HG03521 (cell line): ENCODE results near the gene TMEM190.
"Not testable (repeated sequence)": the region's sequence is repeated elsewhere in the genome, so short reads cannot be mapped to it uniquely, and the experiment has no call there.

Source experiments
- ATAC-seq: cut with Tn5 transposase; IDR thresholded peaks from one replicate; pipeline ENCODE4 v1.9.1; 2021; ENCODE audit warnings: mild to moderate bottlenecking, moderate library complexity; ENCODE audit not compliant: unreplicated experiment

Gene TMEM190

GRCh38 chr19:55418185-55418584 is 41.6 kb downstream of the TMEM190 start:
- no peak for ATAC-seq

GRCh38 chr19:55419103-55419502 is 42.5 kb downstream of the TMEM190 start:
- ATAC-seq: no peak

GRCh38 chr19:55419624-55420236 is 43.1 kb downstream of the TMEM190 start:
- no peak for ATAC-seq

GRCh38 chr19:55421281-55421680 is 44.7 kb downstream of the TMEM190 start:
- ATAC-seq: not testable (repeated sequence)

- no peak for ATAC-seq
Measured at GRCh38 chr19:55423225-55424005, 46.8 kb downstream of the TMEM190 start.

GRCh38 chr19:55424518-55424917 is 47.9 kb downstream of the TMEM190 start:
- ATAC-seq: no peak

GRCh38 chr19:55426042-55426441 is 49.4 kb downstream of the TMEM190 start:
- no peak for ATAC-seq
